Suprapubic skin (tissue), 3 donors: Measurements from ENCODE around the gene SPA17.

Source experiments
- CTCF ChIP-seq, 2 donors: fragments of 200-600 bp in 1 of 2; fragments of 450-650 bp in 1 of 2; sonication (generic) in 1 of 2; IDR thresholded peaks; one replicate each; pipeline ENCODE4 v1.5.1; 2016 to 2019; ENCODE audit warnings: antibody characterized with exemption in 2 of 2, mild to moderate bottlenecking in 1 of 2, moderate library complexity in 1 of 2
- EP300 ChIP-seq: sonication (generic); formaldehyde crosslinking; IDR thresholded peaks from one replicate; pipeline ENCODE4 v1.6.1; 2017; ENCODE audit warnings: antibody characterized with exemption
- POLR2A ChIP-seq, 2 donors: fragments of 450-650 bp; IDR thresholded peaks; one replicate each; pipeline ENCODE4 v1.6.1; 2017; ENCODE audit warnings: antibody characterized with exemption in 2 of 2, mild to moderate bottlenecking in 2 of 2, moderate library complexity in 2 of 2

GRCh38 chr11:124729571-124729970, 55.9 kb downstream of the SPA17 start:
- no peak for TF ChIP-seq CTCF (IDR thresholded peaks at IDR 0.05)
- no peak for TF ChIP-seq EP300
- TF ChIP-seq POLR2A (IDR thresholded peaks at IDR 0.05): no peak
